Progenitor cell of endocrine pancreas (in vitro differentiated cells): ENCODE data around the gene RPL36. TPM values are rescaled to one million over a fixed set of nuclear protein-coding genes. Genes with fewer than 3 reads are reported as not detected.

Source experiments
- DNase-seq: peaks from one replicate; pipeline ENCODE4 v3.0.0; 2021; ENCODE audit warnings: low spot score; ENCODE audit not compliant: unreplicated experiment
- H3K27ac Mint-ChIP-seq: 2 replicates; pipeline ENCODE4 v1.8.0; 2021; ENCODE audit warnings: mild to moderate bottlenecking, moderate library complexity, mixed read lengths
- H3K27me3 Mint-ChIP-seq: 2 replicates; pipeline ENCODE4 v1.8.0; 2021; ENCODE audit warnings: mixed read lengths
- H3K36me3 Mint-ChIP-seq: 2 replicates; pipeline ENCODE4 v1.8.0; 2022; ENCODE audit warnings: mixed read lengths; ENCODE audit not compliant: insufficient read depth
- H3K4me1 Mint-ChIP-seq: 2 replicates; pipeline ENCODE4 v1.8.0; 2021; ENCODE audit warnings: low read depth, mixed read lengths
- H3K4me3 Mint-ChIP-seq: 2 replicates; pipeline ENCODE4 v1.8.0; 2021; ENCODE audit warnings: low read depth, mild to moderate bottlenecking, moderate library complexity, mixed read lengths
- H3K9me3 Mint-ChIP-seq: 2 replicates; pipeline ENCODE4 v1.8.0; 2021; ENCODE audit warnings: low read depth, mixed read lengths
- total RNA-seq: library from RNA; stranded (reverse); gene quantifications from 2 replicates; pipeline ENCODE4 v1.2.1, GENCODE V29; 2021
- TF ChIP-seq, protein P1 (sequence below): fragments of 200-600 bp; sonication (generic); IDR thresholded peaks from one replicate; pipeline ENCODE4 v1.5.0; 2021; ENCODE audit warnings: antibody characterized with exemption, mild to moderate bottlenecking; ENCODE audit not compliant: unreplicated experiment

RPL36 gene
- total RNA-seq, 1 donor from 2014 or later, result 720 TPM

DNA sequence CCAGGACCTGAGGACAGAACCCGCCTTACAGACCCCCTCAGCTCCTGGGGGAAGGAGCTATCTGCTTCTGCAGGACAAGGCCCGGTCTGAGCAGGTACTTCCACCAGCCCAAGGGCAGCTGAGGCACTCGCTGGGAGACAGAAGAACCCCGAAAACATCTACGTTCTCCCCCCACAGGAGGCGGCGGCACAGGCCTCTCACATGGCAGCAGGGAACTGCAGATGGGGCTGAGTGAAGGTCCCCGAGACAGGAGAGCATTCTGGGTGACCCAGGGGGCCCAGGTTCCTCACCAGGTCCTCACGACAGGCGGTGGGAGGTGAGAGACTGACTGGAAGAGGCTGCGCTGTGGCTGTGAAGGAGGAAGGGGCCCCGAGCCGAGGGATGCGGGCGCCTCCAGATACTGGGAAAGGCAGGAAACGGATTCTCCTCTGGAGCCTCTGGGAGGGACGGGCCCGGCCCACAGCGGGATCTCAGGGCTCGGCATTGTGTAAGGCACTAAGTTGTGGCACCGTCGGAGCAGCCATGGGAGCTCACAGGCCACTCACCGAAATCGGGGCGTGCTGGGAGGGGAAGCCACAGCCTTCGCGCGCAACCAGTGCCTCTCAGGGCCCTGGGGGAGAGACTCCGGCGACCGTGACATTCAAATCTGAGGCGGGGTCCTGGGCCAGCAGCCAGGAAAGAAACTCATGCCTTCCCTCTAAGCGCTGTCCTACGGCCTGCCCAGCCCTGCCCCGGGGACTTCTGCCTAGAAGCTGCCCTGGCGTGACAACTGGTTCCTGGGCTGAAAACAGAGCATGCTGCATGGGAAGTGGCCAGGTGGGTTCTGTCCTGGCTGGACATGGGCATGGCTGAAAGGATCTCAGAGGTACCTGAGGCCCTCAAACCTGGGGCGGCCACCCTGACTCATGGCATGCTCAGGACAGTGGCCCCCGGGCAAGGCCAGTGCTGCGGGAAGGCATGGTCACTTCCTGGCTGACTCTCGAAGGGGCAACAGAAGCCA lies 14.0 kb downstream of the RPL36 start:
- peak overlapping the region; percentile 52 for H3K27ac Mint-ChIP-seq
- TF ChIP-seq, protein P1, sequence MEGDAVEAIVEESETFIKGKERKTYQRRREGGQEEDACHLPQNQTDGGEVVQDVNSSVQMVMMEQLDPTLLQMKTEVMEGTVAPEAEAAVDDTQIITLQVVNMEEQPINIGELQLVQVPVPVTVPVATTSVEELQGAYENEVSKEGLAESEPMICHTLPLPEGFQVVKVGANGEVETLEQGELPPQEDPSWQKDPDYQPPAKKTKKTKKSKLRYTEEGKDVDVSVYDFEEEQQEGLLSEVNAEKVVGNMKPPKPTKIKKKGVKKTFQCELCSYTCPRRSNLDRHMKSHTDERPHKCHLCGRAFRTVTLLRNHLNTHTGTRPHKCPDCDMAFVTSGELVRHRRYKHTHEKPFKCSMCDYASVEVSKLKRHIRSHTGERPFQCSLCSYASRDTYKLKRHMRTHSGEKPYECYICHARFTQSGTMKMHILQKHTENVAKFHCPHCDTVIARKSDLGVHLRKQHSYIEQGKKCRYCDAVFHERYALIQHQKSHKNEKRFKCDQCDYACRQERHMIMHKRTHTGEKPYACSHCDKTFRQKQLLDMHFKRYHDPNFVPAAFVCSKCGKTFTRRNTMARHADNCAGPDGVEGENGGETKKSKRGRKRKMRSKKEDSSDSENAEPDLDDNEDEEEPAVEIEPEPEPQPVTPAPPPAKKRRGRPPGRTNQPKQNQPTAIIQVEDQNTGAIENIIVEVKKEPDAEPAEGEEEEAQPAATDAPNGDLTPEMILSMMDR, result no peak
- no peaks in the 10 kb centered on the region for H3K9me3 Mint-ChIP-seq
- no peak for DNase-seq
- H3K4me3 Mint-ChIP-seq, result no peak overlapping the region
- no peaks in the 10 kb centered on the region for H3K27me3 Mint-ChIP-seq
- H3K36me3 Mint-ChIP-seq, result peaks cover 23% of the 10 kb centered on the region
- no peaks in the 10 kb centered on the region for H3K4me1 Mint-ChIP-seq

DNA sequence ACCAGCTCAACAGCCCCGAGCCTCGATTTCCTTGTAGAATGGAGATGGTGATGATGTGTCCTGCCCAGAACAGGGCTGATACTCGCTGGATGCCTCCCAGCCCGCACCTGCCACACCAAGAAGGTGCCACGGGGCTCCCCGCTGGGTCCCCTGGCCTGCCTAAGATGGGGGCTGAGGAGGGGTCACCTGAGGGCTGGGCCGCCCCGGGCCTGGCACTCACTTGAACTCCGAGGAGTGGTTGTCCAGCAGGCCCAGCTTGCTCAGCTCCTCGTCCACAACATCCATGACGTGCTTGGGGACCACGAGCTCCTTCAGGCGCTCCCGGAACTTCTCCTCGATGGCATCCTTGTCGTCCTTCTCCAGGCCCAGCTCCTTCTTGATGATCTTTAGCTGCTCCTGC lies 15.5 kb downstream of the RPL36 start:
- H3K4me3 Mint-ChIP-seq, result no peak overlapping the region
- no peaks in the 10 kb centered on the region for H3K4me1 Mint-ChIP-seq
- H3K36me3 Mint-ChIP-seq, result peaks cover 22% of the 10 kb centered on the region
- DNase-seq, result no peak
- TF ChIP-seq, protein P1, result no peak
- H3K27ac Mint-ChIP-seq, result no peak overlapping the region
- H3K27me3 Mint-ChIP-seq, result no peaks in the 10 kb centered on the region
- no peaks in the 10 kb centered on the region for H3K9me3 Mint-ChIP-seq

DNA sequence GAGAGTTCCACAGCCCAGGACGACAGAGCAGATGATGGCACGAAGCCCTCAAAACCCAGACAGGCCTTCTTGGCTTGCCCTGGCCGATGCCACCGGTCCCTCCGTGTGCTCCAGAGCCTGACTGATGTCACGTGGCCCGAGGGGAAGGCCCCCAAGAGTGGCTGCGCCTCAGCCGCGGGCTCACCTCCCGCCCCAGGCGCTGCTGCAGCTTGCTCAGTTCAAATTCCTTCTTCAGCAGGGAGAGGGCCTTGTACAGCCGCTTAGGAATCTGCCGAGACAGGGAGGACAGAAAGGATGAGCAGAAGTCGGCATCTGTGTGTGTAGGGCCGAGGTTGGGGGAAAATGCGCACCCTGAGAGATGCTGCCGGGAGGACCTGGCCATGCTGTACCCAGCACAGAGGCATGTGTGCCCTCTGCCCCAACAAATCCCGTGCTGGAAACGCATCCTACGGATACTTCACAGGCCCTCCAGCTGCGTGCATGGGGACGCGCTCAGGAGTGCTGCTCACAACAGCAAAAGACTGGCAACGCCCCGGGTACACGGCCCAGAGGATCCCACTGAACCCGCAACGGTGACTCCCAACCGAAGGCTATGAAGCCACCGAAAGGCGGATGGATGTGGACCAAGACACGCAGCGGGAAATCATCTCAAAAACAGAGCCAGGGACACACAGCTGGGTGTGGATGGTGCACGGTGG lies 16.9 kb downstream of the RPL36 start:
- DNase-seq, result no peak
- Mint-ChIP-seq H3K9me3 (no peaks in the 10 kb centered on the region), H3K36me3 (peaks cover 12% of the 10 kb centered on the region), H3K27me3 (no peaks in the 10 kb centered on the region), H3K27ac (peak overlapping the region; percentile 20), H3K4me1 (no peaks in the 10 kb centered on the region), H3K4me3 (no peak overlapping the region)
- TF ChIP-seq, protein P1, result no peak

DNA sequence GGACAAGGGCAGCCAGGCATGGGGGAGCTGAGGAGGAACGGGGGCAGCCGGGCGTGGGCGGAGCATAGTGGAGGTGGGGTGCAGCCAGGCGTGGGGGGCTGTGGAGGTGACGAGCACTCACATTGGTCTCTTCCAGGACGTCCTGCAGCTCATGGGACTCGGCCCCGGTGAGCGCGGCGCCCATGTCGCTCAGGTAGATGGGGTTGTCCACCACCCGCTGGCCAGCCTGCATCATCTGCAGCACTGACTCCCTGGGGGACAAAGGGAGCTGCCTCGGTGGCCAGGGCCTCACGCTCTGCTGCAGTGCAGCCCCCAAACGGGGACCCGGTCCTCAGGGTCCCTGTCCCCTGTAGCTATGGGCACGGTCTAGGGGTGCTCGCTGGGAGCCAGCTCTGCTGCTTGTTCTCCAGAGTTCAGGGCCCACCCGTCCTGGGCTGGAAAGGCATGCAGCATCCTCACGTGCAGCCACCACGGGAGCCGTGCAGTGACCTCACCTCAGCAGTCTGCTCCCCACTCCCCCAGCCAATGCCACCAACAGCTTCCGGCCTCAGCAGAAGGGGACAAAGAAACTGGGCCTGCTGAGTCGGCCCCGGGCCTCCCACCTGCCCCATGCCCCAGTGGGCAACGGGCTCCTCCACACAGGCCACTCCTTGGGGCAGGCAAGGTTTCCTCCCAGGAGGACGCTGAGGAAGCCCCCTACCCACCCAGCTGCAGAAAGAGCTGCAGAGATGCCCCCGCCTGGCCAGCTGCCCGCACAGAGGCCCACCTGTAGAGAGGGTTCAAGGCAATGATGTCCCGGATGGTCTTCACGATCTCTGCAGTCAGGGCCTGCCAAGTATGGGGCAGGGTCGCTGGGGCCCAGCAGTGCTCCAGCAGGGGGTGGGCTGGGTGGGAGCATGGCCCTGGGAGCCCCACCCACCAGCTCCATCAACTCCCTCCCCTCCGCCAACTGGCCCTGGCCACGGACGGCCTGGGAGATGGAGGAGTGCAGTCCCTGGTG lies 17.8 kb downstream of the RPL36 start:
- no peaks in the 10 kb centered on the region for H3K9me3 Mint-ChIP-seq
- H3K4me1 Mint-ChIP-seq, result no peaks in the 10 kb centered on the region
- peaks cover 12% of the 10 kb centered on the region for H3K36me3 Mint-ChIP-seq
- H3K27ac Mint-ChIP-seq, result no peak overlapping the region
- no peak overlapping the region for H3K4me3 Mint-ChIP-seq
- no peak for DNase-seq
- no peaks in the 10 kb centered on the region for H3K27me3 Mint-ChIP-seq
- TF ChIP-seq, protein P1, result no peak
